ENCODE measurements around the gene MLYCD. TPM values are rescaled to one million over a fixed set of nuclear protein-coding genes. Genes with fewer than 3 reads are reported as not detected.

Gene MLYCD
- polyA plus RNA-seq, 1 donor from 2014 or later, result 1.7 TPM

DNA sequence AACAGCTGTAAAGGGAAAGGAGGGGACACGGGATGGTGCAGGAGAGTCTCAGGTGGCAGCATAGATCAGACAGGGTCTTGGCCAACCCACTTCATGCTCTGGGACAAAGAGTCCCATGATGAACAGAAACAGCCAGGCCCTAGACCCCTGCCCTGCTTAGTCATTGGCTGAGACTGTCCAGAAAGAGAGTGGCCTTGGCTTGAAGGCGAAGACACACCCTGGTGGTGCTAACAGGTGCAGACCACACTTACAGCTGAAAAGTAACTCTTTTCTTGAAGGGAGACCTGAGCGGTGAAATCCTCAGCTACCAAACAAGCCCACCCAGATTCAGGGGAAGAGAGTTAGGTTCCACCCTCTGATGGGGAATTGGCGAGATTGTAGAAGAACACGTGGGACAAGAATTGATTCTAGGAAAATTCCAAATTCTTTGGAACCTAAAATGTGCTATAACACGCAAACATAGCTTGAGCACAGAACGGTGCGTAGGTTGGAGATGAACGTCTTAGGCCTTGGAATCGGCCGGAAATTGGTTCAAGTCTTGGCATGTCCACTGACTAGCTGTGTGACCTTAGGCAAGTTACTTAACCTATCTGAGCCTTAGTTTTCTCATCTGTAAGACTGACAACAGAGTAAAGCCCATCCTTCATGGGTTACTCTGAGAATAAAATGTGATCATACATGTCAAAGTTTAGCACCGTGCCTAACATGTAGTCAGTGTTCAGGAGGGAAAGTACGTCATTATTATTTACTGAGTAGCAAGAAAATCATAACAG, 12.5 kb upstream of the MLYCD start:
- Mint-ChIP-seq H3K4me3 (no peak overlapping the region), H3K27me3 (peaks cover 1% of the 10 kb centered on the region), H3K36me3 (peaks cover 2% of the 10 kb centered on the region), H3K9me3 (peaks cover 0 to 5% (median 3%) of the 10 kb centered on the region in 3 donors), H3K4me1 (peaks cover 0 to 2% (median 0%) of the 10 kb centered on the region in 3 donors), H3K27ac (no peak overlapping the region)

DNA sequence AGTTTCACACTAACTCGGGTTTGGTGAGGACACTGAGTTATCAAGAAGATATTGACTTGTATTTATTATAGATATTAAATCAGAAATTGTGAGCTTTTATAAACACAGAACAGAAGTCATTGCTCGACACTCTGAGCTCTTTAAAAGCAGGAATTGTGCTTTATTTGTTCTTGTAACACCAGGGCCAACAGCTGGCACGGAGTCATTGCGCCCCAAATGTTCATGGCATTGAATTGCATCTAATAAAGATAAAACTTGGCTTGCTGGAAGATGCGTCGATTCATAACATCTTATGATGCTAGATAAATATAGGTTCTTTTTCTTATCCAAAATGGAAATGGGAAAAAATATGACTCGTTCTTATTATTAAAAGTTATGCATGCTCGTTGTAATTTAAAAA, 11.8 kb upstream of the MLYCD start:
- H3K9me3 Mint-ChIP-seq, result peaks cover 3 to 10% (median 3%) of the 10 kb centered on the region in 3 donors
- H3K27ac Mint-ChIP-seq, result no peak overlapping the region
- no peak overlapping the region for H3K4me3 Mint-ChIP-seq
- H3K4me1 Mint-ChIP-seq, result peaks cover 0 to 2% (median 0%) of the 10 kb centered on the region in 3 donors
- H3K27me3 Mint-ChIP-seq, result peaks cover 3% of the 10 kb centered on the region
- peaks cover 2% of the 10 kb centered on the region for H3K36me3 Mint-ChIP-seq

- Mint-ChIP-seq H3K27ac (no peak overlapping the region), H3K4me1 (peaks cover 0 to 2% (median 0%) of the 10 kb centered on the region in 3 donors), H3K9me3 (peaks cover 4 to 10% (median 5%) of the 10 kb centered on the region in 3 donors)
These were observed 11.4 kb upstream of the MLYCD start for GRCh38 chr16:83887564-83887963.

DNA sequence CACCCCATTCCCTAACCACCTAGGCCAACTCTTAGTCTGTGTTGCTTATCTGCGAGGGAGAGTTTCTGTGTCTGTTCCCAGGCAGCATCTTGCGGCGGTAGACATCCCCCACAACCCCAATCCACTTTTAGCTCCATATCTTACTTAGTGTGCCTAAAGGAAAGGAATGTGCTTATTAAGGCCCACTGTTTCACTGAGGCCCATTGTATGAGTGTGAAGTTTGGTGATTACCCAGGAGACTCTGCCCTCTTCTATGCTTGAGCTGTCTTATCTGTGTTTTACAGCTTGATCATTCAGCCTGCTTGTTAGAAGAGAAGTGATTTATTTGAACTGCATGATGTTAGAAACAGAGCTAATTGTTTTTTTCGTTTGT, 10.3 kb upstream of the MLYCD start:
- peaks cover 3% of the 10 kb centered on the region for H3K27me3 Mint-ChIP-seq
- H3K4me3 Mint-ChIP-seq, result no peak overlapping the region
- no peak overlapping the region for H3K27ac Mint-ChIP-seq
- H3K4me1 Mint-ChIP-seq, result peaks cover 0 to 2% (median 0%) of the 10 kb centered on the region in 3 donors
- peaks cover 2% of the 10 kb centered on the region for H3K36me3 Mint-ChIP-seq
- H3K9me3 Mint-ChIP-seq, result peaks cover 4 to 10% (median 5%) of the 10 kb centered on the region in 3 donors

More at GRCh38 chr16:83887564-83887963, 11.4 kb upstream of the MLYCD start:
- peaks cover 3% of the 10 kb centered on the region for H3K27me3 Mint-ChIP-seq
- H3K36me3 Mint-ChIP-seq, result peaks cover 2% of the 10 kb centered on the region
- no peak overlapping the region for H3K4me3 Mint-ChIP-seq

DNA sequence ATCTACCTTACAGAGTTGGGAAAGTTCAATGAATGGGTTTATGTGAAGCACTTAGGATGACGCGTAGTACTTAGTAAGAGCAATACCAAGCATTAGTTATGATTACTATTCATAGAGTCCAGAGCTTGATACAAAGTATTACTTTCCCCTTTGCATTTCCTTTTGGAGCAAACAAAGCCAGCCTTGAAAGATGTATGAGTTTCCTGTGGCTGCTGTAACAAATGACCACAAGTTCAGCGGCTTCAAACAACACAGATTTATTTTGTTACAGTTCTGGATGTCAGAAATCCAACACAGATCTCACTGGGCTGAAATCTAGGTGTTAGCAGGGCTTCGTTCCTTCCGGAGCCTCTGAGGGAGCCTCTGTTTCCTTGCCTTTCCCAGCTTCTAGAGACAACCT, 8.6 kb upstream of the MLYCD start:
- H3K27ac Mint-ChIP-seq, result peak overlapping the region in 1 of 3 donors; percentile 81
- peaks cover 4 to 10% (median 5%) of the 10 kb centered on the region in 3 donors for H3K9me3 Mint-ChIP-seq
- peaks cover 0 to 2% (median 0%) of the 10 kb centered on the region in 3 donors for H3K4me1 Mint-ChIP-seq
- peaks cover 2% of the 10 kb centered on the region for H3K36me3 Mint-ChIP-seq
- H3K27me3 Mint-ChIP-seq, result peaks cover 3% of the 10 kb centered on the region
- peak overlapping the region in 1 of 4 donors; percentile 18 for H3K4me3 Mint-ChIP-seq

- H3K27me3 Mint-ChIP-seq, result peaks cover 3% of the 10 kb centered on the region
- H3K36me3 Mint-ChIP-seq, result peaks cover 2% of the 10 kb centered on the region
- no peak overlapping the region for H3K4me3 Mint-ChIP-seq
- H3K9me3 Mint-ChIP-seq, result peaks cover 4 to 10% (median 5%) of the 10 kb centered on the region in 3 donors
- no peak overlapping the region for H3K27ac Mint-ChIP-seq
- H3K4me1 Mint-ChIP-seq, result peaks cover 0 to 2% (median 0%) of the 10 kb centered on the region in 3 donors
These were observed 7.2 kb upstream of the MLYCD start for GRCh38 chr16:83891742-83892141.

- H3K36me3 Mint-ChIP-seq, result no peaks in the 10 kb centered on the region
- H3K27ac Mint-ChIP-seq, result no peak overlapping the region
- peaks cover 4 to 10% (median 5%) of the 10 kb centered on the region in 3 donors for H3K9me3 Mint-ChIP-seq
- peaks cover 9 to 13% (median 12%) of the 10 kb centered on the region in 3 donors for H3K4me1 Mint-ChIP-seq
- H3K4me3 Mint-ChIP-seq, result no peak overlapping the region
- H3K27me3 Mint-ChIP-seq, result peaks cover 10% of the 10 kb centered on the region
These were observed 3.7 kb upstream of the MLYCD start for GRCh38 chr16:83895243-83895642.

DNA sequence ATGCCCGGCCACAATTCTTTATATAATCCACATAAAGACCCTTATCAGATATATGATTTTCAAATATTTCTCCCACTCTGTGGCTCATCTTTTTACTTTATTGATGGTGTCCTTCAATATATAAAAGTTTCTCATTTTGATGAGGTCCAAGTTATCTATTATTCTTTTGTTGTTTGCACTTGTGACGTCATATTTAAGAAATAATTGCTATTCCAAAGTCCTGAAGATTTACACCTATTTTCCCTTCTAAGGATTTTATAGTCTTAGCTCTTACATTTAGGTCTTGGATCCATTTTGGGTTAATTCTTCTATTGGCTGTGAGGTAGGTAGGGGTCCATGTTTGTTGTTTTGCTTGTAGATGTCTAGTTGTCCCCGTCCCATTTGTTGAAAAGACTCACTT, 3.0 kb upstream of the MLYCD start:
- peaks cover 12 to 15% (median 14%) of the 10 kb centered on the region in 3 donors for H3K4me1 Mint-ChIP-seq
- H3K9me3 Mint-ChIP-seq, result peaks cover 4 to 5% (median 5%) of the 10 kb centered on the region in 3 donors
- no peaks in the 10 kb centered on the region for H3K36me3 Mint-ChIP-seq
- H3K27ac Mint-ChIP-seq, result no peak overlapping the region
- H3K4me3 Mint-ChIP-seq, result no peak overlapping the region
- H3K27me3 Mint-ChIP-seq, result peaks cover 10% of the 10 kb centered on the region

DNA sequence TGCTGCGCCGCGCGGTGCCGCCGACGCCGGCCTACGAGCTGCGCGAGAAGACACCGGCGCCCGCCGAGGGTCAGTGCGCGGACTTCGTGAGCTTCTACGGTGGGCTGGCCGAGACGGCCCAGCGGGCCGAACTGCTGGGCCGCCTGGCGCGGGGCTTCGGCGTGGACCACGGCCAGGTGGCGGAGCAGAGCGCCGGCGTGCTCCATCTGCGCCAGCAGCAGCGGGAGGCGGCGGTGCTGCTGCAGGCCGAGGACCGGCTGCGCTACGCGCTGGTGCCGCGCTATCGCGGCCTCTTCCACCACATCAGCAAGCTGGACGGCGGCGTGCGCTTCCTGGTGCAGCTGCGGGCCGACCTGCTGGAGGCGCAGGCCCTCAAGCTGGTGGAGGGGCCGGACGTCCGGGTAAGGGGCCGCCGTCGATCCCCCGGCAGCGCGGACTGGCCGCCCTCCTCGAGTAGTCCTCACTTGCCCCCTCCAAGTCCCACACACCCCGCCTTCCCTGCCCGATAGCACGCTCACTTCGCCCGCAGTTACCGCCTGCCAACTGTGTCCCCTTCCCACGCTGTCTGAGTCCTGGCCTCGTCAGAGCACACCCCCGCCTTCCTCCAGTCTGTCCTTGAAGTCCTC, 470 bp downstream of the MLYCD start:
- Mint-ChIP-seq H3K4me1 (peaks cover 16 to 21% (median 21%) of the 10 kb centered on the region in 3 donors), H3K9me3 (no peaks in the 10 kb centered on the region), H3K4me3 (peak overlapping the region; percentile 86 to 94 (median 94)), H3K27ac (peak overlapping the region in 2 of 3 donors; percentile 4 to 20), H3K36me3 (no peaks in the 10 kb centered on the region), H3K27me3 (peaks cover 8% of the 10 kb centered on the region)

- Mint-ChIP-seq H3K36me3 (no peaks in the 10 kb centered on the region), H3K27ac (peak overlapping the region in 2 of 3 donors; percentile 4 to 20), H3K4me1 (peaks cover 16 to 21% (median 21%) of the 10 kb centered on the region in 3 donors), H3K9me3 (no peaks in the 10 kb centered on the region), H3K4me3 (peak overlapping the region; percentile 86 to 94 (median 94)), H3K27me3 (peaks cover 8% of the 10 kb centered on the region)
These were observed 1.1 kb downstream of the MLYCD start for GRCh38 chr16:83899978-83900377.

DNA sequence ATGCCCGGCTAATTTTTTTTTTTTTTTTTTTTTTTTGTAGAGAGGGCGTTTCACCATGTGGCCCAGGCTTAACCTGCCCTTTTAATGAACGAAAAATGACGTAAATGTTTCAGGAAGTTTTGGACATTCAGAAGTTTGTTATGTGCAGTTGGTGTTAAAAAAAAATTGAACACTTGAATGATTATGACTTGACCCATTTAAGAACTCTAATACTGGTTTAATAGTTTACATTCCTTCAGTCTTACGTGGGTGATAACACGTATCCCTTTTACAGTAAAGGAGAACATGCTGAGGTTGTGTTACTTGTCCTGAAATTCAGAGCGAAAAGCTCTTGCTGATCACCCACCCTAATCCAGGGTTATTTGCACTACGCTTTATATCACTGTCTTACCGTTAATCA, 1.7 kb downstream of the MLYCD start:
- Mint-ChIP-seq H3K27me3 (peaks cover 8% of the 10 kb centered on the region), H3K9me3 (no peaks in the 10 kb centered on the region), H3K27ac (peak overlapping the region in 1 of 3 donors; percentile 4), H3K4me3 (peak overlapping the region in 3 of 4 donors; percentile 5 to 93 (median 71)), H3K36me3 (no peaks in the 10 kb centered on the region), H3K4me1 (peaks cover 16 to 21% (median 21%) of the 10 kb centered on the region in 3 donors)

DNA sequence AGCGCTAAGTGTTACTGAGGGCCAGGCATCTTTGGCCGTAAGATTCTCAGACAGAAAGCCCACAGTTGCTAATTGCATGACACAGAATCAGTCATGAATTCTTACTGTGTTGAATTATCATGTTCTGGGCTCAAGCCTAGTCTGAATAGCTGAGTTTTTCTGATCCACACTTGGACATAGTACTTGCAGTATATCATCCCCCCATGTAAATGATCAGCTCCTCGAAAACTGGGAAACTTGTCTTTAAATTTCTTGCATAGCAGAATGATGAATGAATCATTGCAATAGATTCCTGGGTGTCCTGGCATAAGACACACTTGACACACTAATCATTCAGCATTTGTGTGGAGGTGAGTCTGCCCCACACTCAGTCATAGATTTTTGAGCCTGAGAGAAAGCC, 2.2 kb downstream of the MLYCD start:
- Mint-ChIP-seq H3K9me3 (no peaks in the 10 kb centered on the region), H3K27me3 (peaks cover 8% of the 10 kb centered on the region), H3K36me3 (no peaks in the 10 kb centered on the region), H3K4me3 (peak overlapping the region in 2 of 4 donors; percentile 71 to 93), H3K4me1 (peaks cover 16 to 21% (median 21%) of the 10 kb centered on the region in 3 donors), H3K27ac (no peak overlapping the region)

DNA sequence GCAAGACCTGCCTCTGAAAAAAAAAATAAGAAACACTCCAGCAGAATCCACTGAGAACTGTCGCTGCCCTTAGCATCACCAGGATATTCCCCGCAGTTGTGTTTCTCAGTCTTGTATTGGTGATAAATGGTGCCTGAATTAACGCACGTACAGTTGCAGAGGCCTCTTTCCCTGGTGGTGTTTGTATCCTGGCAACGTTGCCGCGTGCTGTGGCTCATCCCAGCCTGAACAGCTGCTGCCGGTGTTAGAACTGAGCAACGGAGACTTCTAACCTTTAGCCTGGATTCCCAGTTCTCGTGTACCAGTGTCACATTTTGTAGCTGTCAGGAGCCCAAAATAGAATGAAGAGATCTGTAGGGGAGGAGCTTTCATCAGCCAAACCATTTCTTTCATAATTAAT, 4.8 kb downstream of the MLYCD start:
- no peak overlapping the region for H3K27ac Mint-ChIP-seq
- no peaks in the 10 kb centered on the region for H3K27me3 Mint-ChIP-seq
- H3K4me1 Mint-ChIP-seq, result peaks cover 12 to 19% (median 14%) of the 10 kb centered on the region in 3 donors
- H3K4me3 Mint-ChIP-seq, result no peak overlapping the region
- H3K36me3 Mint-ChIP-seq, result no peaks in the 10 kb centered on the region
- H3K9me3 Mint-ChIP-seq, result no peaks in the 10 kb centered on the region

DNA sequence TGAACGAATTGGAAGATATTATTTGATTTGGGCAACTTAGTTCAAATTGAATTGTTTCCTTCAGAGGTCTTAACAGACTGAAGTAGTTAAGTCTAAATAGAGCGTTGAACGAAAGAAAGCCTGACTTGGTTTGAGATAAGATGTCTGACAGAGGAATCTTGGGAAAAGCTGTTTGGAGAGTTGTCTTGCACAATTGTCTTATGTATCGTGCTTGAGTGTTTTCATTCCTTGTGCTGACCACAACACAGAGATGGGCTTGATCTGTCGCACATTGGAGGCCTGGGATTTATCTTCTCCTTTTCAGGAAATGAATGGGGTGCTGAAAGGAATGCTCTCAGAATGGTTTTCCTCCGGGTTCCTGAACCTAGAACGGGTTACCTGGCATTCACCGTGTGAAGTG, 7.8 kb downstream of the MLYCD start:
- Mint-ChIP-seq H3K36me3 (peaks cover 2% of the 10 kb centered on the region), H3K4me1 (peaks cover 2 to 9% (median 6%) of the 10 kb centered on the region in 3 donors), H3K27me3 (no peaks in the 10 kb centered on the region), H3K9me3 (no peaks in the 10 kb centered on the region), H3K4me3 (no peak overlapping the region), H3K27ac (no peak overlapping the region)

GRCh38 chr16:83907111-83907510, 8.2 kb downstream of the MLYCD start:
- peaks cover 2% of the 10 kb centered on the region for H3K36me3 Mint-ChIP-seq
- no peaks in the 10 kb centered on the region for H3K27me3 Mint-ChIP-seq
- no peak overlapping the region for H3K4me3 Mint-ChIP-seq

More at GRCh38 chr16:83907111-83907510, 8.2 kb downstream of the MLYCD start:
- peaks cover 0 to 4% (median 3%) of the 10 kb centered on the region in 3 donors for H3K4me1 Mint-ChIP-seq
- no peak overlapping the region for H3K27ac Mint-ChIP-seq
- no peaks in the 10 kb centered on the region for H3K9me3 Mint-ChIP-seq
